Urinary bladder (tissue), 4 donors: Measurements from ENCODE around the gene RTEL1. TPM values are rescaled to one million over a fixed set of nuclear protein-coding genes. Genes with fewer than 3 reads are reported as not detected.
"Not testable (repeated sequence)": the region's sequence is repeated elsewhere in the genome, so short reads cannot be mapped to it uniquely, and the experiment has no call there.

Experiments
- DNase-seq: peaks from one replicate; pipeline ENCODE4 v3.0.0-alpha.2; 2015; ENCODE audit errors: extremely low spot score
- H3K27ac ChIP-seq: one replicate; pipeline ENCODE4 v1.5.1; 2013; ENCODE audit warnings: low read depth, mild to moderate bottlenecking, moderate library complexity
- H3K36me3 ChIP-seq: one replicate; pipeline ENCODE4 v1.6.1; 2013; ENCODE audit warnings: mild to moderate bottlenecking, moderate library complexity; ENCODE audit not compliant: insufficient read depth
- H3K4me1 ChIP-seq: one replicate; pipeline ENCODE4 v1.6.1; 2013; ENCODE audit warnings: mild to moderate bottlenecking, moderate library complexity; ENCODE audit not compliant: insufficient read depth
- H3K4me3 ChIP-seq: one replicate; pipeline ENCODE4 v1.5.1; 2013; ENCODE audit warnings: low read depth, low read length
- WGBS: extraction: QIAGEN DNeasy Blood & Tissue Kit; methylation state at CpG from one replicate; pipeline ENCODE4 v1.1.7; 2013; 5-methylcytosine and 5-hydroxymethylcytosine counted together
- polyA plus RNA-seq: library from polyadenylated mRNA; stranded (reverse); fragments of 200-250 nt; gene quantifications from one replicate; pipeline ENCODE4 v1.2.3, GENCODE V29; 2013
- total RNA-seq: library from RNA; depleted of rRNA; stranded (reverse); fragments of >200 nt; gene quantifications from one replicate; pipeline ENCODE4 v1.2.3, GENCODE V29; 2014
- donor health status: healthy with polysubstance abuse.
- donor health status: healthy.

Gene RTEL1
- total and polyA plus RNA-seq, 2 donors: 12.3 to 13.3 TPM

- not testable (repeated sequence) for H3K27ac ChIP-seq, H3K4me1 ChIP-seq, DNase-seq, H3K36me3 ChIP-seq, H3K4me3 ChIP-seq
- 82% methylated on average over 2 of the region's 2 CpGs for WGBS
These were observed 65.0 kb downstream of the RTEL1 start for GRCh38 chr20:63722967-63723622.

DNA sequence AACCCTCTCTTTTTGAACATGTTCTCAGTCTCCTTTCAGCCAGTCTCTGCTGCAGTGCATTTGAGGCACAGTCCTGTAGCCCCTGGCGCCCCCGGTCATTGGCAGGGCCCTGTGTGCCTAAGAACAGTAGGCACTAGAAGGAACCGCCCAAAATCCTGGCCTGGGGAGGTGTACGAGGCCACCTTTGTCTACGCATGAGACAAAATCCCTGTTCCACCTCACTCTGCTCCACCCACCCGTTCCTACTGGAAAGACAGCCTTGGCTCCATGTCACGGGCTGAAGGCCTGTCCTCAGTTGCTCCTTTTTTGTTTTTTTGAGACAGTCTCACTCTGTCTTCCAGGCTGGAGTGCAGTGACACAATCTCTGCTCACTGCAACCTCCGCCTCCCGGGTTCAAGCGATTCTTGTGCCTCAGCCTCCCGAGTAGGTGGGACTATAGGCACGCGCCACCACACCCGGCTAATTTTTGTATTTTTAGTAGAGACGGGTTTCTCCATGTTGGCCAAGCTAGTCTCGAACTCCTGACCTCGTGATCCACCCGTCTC is 72.1 kb downstream of the RTEL1 start:
- H3K4me1 ChIP-seq, H3K4me3 ChIP-seq, DNase-seq, H3K36me3 ChIP-seq, H3K27ac ChIP-seq: not testable (repeated sequence)
- 93% methylated on average over 18 of the region's 18 CpGs for WGBS

DNA sequence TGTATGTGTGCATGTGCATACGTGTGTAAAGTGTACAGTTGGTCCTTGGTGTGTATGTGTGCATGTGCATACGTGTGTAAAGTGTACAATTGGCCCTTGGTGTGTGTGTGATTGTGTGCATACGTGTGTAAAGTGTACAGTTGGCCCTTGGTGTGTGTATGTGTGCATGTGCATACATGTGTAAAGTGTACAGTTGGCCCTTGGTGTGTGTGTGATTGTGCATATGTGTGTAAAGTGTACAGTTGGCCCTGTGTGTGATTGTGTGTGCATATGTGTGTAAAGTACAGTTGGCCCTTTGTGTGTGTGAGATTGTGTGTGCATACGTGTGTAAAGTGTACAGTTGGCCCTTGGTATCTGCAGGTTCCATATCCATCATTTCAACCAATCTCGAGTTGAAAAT is 73.3 kb downstream of the RTEL1 start:
- Histone ChIP-seq H3K4me3 (no peak overlapping the region), H3K4me1 (no peaks in the 10 kb centered on the region), H3K36me3 (no peaks in the 10 kb centered on the region), H3K27ac (no peak overlapping the region)
- no peak for DNase-seq
- 91% methylated on average over 5 of the region's 5 CpGs for WGBS

GRCh38 chr20:63732118-63733095 is 74.3 kb downstream of the RTEL1 start:
- peaks cover 1% of the 10 kb centered on the region for H3K36me3 ChIP-seq
- no peak overlapping the region for H3K27ac ChIP-seq
- H3K4me3 ChIP-seq: no peak overlapping the region
- WGBS: 91% methylated on average over 38 of the region's 38 CpGs
- no peak for DNase-seq
- no peaks in the 10 kb centered on the region for H3K4me1 ChIP-seq

GRCh38 chr20:63733117-63733516 is 75.0 kb downstream of the RTEL1 start:
- DNase-seq: no peak
- Histone ChIP-seq H3K27ac (no peak overlapping the region), H3K4me3 (no peak overlapping the region), H3K36me3 (peaks cover 1% of the 10 kb centered on the region), H3K4me1 (no peaks in the 10 kb centered on the region)
- WGBS: 97% methylated on average over 13 of the region's 13 CpGs

GRCh38 chr20:63733579-63734081 is 75.5 kb downstream of the RTEL1 start:
- 92% methylated on average over 18 of the region's 18 CpGs for WGBS
- Histone ChIP-seq H3K27ac (no peak overlapping the region), H3K36me3 (peaks cover 1% of the 10 kb centered on the region), H3K4me1 (no peaks in the 10 kb centered on the region), H3K4me3 (no peak overlapping the region)
- no peak for DNase-seq

- Histone ChIP-seq H3K27ac (no peak overlapping the region), H3K36me3 (peaks cover 1% of the 10 kb centered on the region), H3K4me3 (no peak overlapping the region), H3K4me1 (no peaks in the 10 kb centered on the region)
- DNase-seq: no peak
- 91% methylated on average over 25 of the region's 25 CpGs for WGBS
These were observed 76.2 kb downstream of the RTEL1 start for GRCh38 chr20:63734111-63734945.

- Histone ChIP-seq H3K4me1 (no peaks in the 10 kb centered on the region), H3K27ac (no peak overlapping the region), H3K36me3 (peaks cover 1% of the 10 kb centered on the region), H3K4me3 (no peak overlapping the region)
- 93% methylated on average over 48 of the region's 48 CpGs for WGBS
- DNase-seq: no peak
These were observed 77.1 kb downstream of the RTEL1 start for GRCh38 chr20:63734946-63735858.

- 83% methylated on average over 31 of the region's 31 CpGs for WGBS
- Histone ChIP-seq H3K27ac (no peak within 1 kb of the TSS), H3K36me3 (peaks cover 1% of the 10 kb centered on the region), H3K4me1 (no peaks in the 10 kb centered on the region), H3K4me3 (peak within 1 kb of the TSS; percentile 41)
- DNase-seq: no peak
These were observed 78.0 kb downstream of the RTEL1 start, which contains the start of gene LIME1 for GRCh38 chr20:63735859-63736718. LIME1 (plus strand) TSS chr20:63736664; CDS start chr20:63737550, 886 bp downstream.

- H3K27ac ChIP-seq: no peak overlapping the region
- peak overlapping the region; percentile 41 for H3K4me3 ChIP-seq
- peaks cover 1% of the 10 kb centered on the region for H3K36me3 ChIP-seq
- DNase-seq: no peak
- 45% methylated on average over 30 of the region's 30 CpGs for WGBS
- no peaks in the 10 kb centered on the region for H3K4me1 ChIP-seq
These were observed 79.0 kb downstream of the RTEL1 start for GRCh38 chr20:63736893-63737694.

DNA sequence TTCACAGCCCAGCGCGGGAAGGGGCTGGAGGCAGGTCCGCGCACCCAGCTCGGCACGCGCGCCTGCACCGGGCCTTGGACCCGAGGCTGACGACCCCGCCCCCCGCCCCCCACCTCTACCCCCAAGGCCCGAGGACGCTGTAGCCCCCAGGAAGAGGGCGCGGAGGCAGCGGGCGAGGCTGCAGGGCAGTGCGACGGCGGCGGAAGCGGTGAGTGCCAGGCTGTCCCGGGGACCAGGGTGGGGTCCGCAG is 79.5 kb downstream of the RTEL1 start:
- WGBS: 8% methylated on average over 26 of the region's 26 CpGs
- no peaks in the 10 kb centered on the region for H3K4me1 ChIP-seq
- peaks cover 1% of the 10 kb centered on the region for H3K36me3 ChIP-seq
- peak overlapping the region; percentile 41 for H3K4me3 ChIP-seq
- DNase-seq: no peak
- no peak overlapping the region for H3K27ac ChIP-seq
